Transverse colon (tissue), 3 donors: ENCODE results near the gene COG5.

Experiments used
- CTCF ChIP-seq, 5 experiments: fragments of 200-600 bp in 3 of 5; fragments of 450-650 bp in 2 of 5; sonication (generic) in 3 of 5; IDR thresholded peaks; 1 replicate in 2 of 5; 2 replicates in 3 of 5; pipeline ENCODE4 v1.5.1; 2016 to 2017; ENCODE audit warnings: antibody characterized with exemption in 5 of 5, inconsistent platforms in 3 of 5, mild to moderate bottlenecking in 2 of 5, moderate library complexity in 1 of 5
- POLR2A ChIP-seq: fragments of 450-650 bp; IDR thresholded peaks from one replicate; pipeline ENCODE4 v1.6.1; 2016; ENCODE audit warnings: antibody characterized with exemption, mild to moderate bottlenecking, moderate library complexity

- TF ChIP-seq CTCF (IDR thresholded peaks at IDR 0.05) (no peak), POLR2A (no peak)
These were observed 321.5 kb downstream of the COG5 start for GRCh38 chr7:107242267-107242666.
